T-helper 9 cell (primary cell): Measurements from ENCODE around the gene TMEM59.
"Not testable (repeated sequence)": the region's sequence is repeated elsewhere in the genome, so short reads cannot be mapped to it uniquely, and the experiment has no call there.

Source experiments
- DNase-seq: peaks from one replicate; pipeline ENCODE4 v3.0.0-alpha.2; 2020
- total RNA-seq, 2 donors: gene quantifications; one replicate each; lab custom pipeline; 2026; lab: John Stamatoyannopoulos, UW

Gene TMEM59
- 97.7 to 176 reads per million in 2 donors for total RNA-seq

GRCh38 chr1:54052934-54053744 is at the start of gene TMEM59, which contains the start of gene TCEANC2:
TSS of gene TMEM59 (minus strand) at chr1:54053204. CDS start at chr1:54053188, 16 bp downstream.
TSS of gene TCEANC2 (plus strand) at chr1:54053608. CDS start at chr1:54054423, 815 bp downstream.
- peak; percentile 93 for DNase-seq

GRCh38 chr1:54100500-54100899 is 47.5 kb upstream of the TMEM59 start:
- DNase-seq = no peak

- DNase-seq = no peak
These were observed 46.1 kb upstream of the TMEM59 start for GRCh38 chr1:54099061-54099610.

- no peak for DNase-seq
These were observed 43.9 kb upstream of the TMEM59 start for GRCh38 chr1:54096877-54097240.

GRCh38 chr1:54096227-54096876 is 43.3 kb upstream of the TMEM59 start:
- no peak for DNase-seq

- no peak for DNase-seq
These were observed 42.7 kb upstream of the TMEM59 start for GRCh38 chr1:54095546-54096226.

GRCh38 chr1:54094730-54095105 is 41.7 kb upstream of the TMEM59 start:
- DNase-seq = not testable (repeated sequence)

GRCh38 chr1:54094001-54094729 is 41.2 kb upstream of the TMEM59 start:
- DNase-seq = no peak

GRCh38 chr1:54091666-54092065 is 38.7 kb upstream of the TMEM59 start:
- DNase-seq = no peak

GRCh38 chr1:54088385-54088784 is 35.4 kb upstream of the TMEM59 start:
- no peak for DNase-seq

- no peak for DNase-seq
These were observed 33.8 kb upstream of the TMEM59 start for GRCh38 chr1:54086754-54087153.

- no peak for DNase-seq
These were observed 31.8 kb upstream of the TMEM59 start for GRCh38 chr1:54084794-54085193.

GRCh38 chr1:54081306-54082270 is 28.6 kb upstream of the TMEM59 start:
- DNase-seq = peak; percentile 45

- DNase-seq = no peak
These were observed 27.6 kb upstream of the TMEM59 start for GRCh38 chr1:54080598-54081049.

GRCh38 chr1:54077359-54077758 is 24.4 kb upstream of the TMEM59 start:
- no peak for DNase-seq

- no peak for DNase-seq
These were observed 17.3 kb upstream of the TMEM59 start for GRCh38 chr1:54070171-54070837.

GRCh38 chr1:54069791-54070170 is 16.8 kb upstream of the TMEM59 start:
- DNase-seq = no peak

- DNase-seq = no peak
These were observed 11.3 kb upstream of the TMEM59 start for GRCh38 chr1:54064299-54064698.

GRCh38 chr1:54054438-54054749 is 1.4 kb upstream of the TMEM59 start:
- DNase-seq = no peak

- DNase-seq = no peak
These were observed 887 bp upstream of the TMEM59 start for GRCh38 chr1:54053745-54054437.
